Osteocyte (in vitro differentiated cells): ENCODE measurements around the gene MXI1. TPM values are rescaled to one million over a fixed set of nuclear protein-coding genes. Genes with fewer than 3 reads are reported as not detected.

Experiments
- DNase-seq: peaks from one replicate; pipeline ENCODE4 v3.0.0; 2021; ENCODE audit warnings: mixed read lengths; ENCODE audit not compliant: unreplicated experiment; ENCODE audit errors: extremely low spot score
- H3K27ac Mint-ChIP-seq: one replicate; pipeline ENCODE4 v1.8.0; 2021; ENCODE audit warnings: mild to moderate bottlenecking, mixed read lengths; ENCODE audit not compliant: unreplicated experiment
- H3K27me3 Mint-ChIP-seq: one replicate; pipeline ENCODE4 v1.8.0; 2021; ENCODE audit warnings: mixed read lengths; ENCODE audit not compliant: unreplicated experiment
- H3K36me3 Mint-ChIP-seq: one replicate; pipeline ENCODE4 v1.8.0; 2021; ENCODE audit warnings: mixed read lengths; ENCODE audit not compliant: unreplicated experiment
- H3K4me1 Mint-ChIP-seq: one replicate; pipeline ENCODE4 v1.8.0; 2021; ENCODE audit warnings: mixed read lengths; ENCODE audit not compliant: unreplicated experiment
- H3K4me3 Mint-ChIP-seq: one replicate; pipeline ENCODE4 v1.8.0; 2021; ENCODE audit warnings: mild to moderate bottlenecking, moderate library complexity, mixed read lengths; ENCODE audit not compliant: unreplicated experiment
- H3K9me3 Mint-ChIP-seq: one replicate; pipeline ENCODE4 v1.8.0; 2021; ENCODE audit warnings: mixed read lengths; ENCODE audit not compliant: unreplicated experiment
- CTCF ChIP-seq: fragments of 200-600 bp; sonication (generic); IDR thresholded peaks from 2 replicates; pipeline ENCODE4 v1.5.0; 2021; ENCODE audit warnings: antibody characterized with exemption, mild to moderate bottlenecking, moderate library complexity
- total RNA-seq: library from RNA; stranded (reverse); gene quantifications from 2 replicates; pipeline ENCODE4 v1.2.1, GENCODE V29; 2021

Gene MXI1
- total RNA-seq, 1 donor from 2014 or later: 32.2 TPM

GRCh38 chr10:110208614-110209453, 1.4 kb downstream of the MXI1 start:
- peak; percentile 17 for TF ChIP-seq CTCF
- no peak for DNase-seq
- Mint-ChIP-seq H3K4me1 (peaks cover 33% of the 10 kb centered on the region), H3K9me3 (no peaks in the 10 kb centered on the region), H3K27me3 (peaks cover 4% of the 10 kb centered on the region), H3K27ac (peak overlapping the region; percentile 89), H3K4me3 (peak overlapping the region; percentile 98), H3K36me3 (no peaks in the 10 kb centered on the region)

- no peaks in the 10 kb centered on the region for H3K9me3 Mint-ChIP-seq
- H3K27ac Mint-ChIP-seq: peak overlapping the region; percentile 83
- H3K4me1 Mint-ChIP-seq: peaks cover 38% of the 10 kb centered on the region
- H3K36me3 Mint-ChIP-seq: no peaks in the 10 kb centered on the region
- peak overlapping the region; percentile 98 for H3K4me3 Mint-ChIP-seq
- no peak for TF ChIP-seq CTCF
- H3K27me3 Mint-ChIP-seq: no peaks in the 10 kb centered on the region
- no peak for DNase-seq
Measured at GRCh38 chr10:110209454-110209925, 2.1 kb downstream of the MXI1 start.

GRCh38 chr10:110209926-110210673, 2.7 kb downstream of the MXI1 start:
- H3K9me3 Mint-ChIP-seq: no peaks in the 10 kb centered on the region
- no peak for TF ChIP-seq CTCF
- peak overlapping the region; percentile 98 for H3K4me3 Mint-ChIP-seq
- H3K27me3 Mint-ChIP-seq: no peaks in the 10 kb centered on the region
- peak overlapping the region; percentile 88 for H3K27ac Mint-ChIP-seq
- DNase-seq: no peak
- H3K36me3 Mint-ChIP-seq: no peaks in the 10 kb centered on the region
- peaks cover 37% of the 10 kb centered on the region for H3K4me1 Mint-ChIP-seq

GRCh38 chr10:110210674-110211464, 3.5 kb downstream of the MXI1 start:
- peak; percentile 98 for DNase-seq
- H3K9me3 Mint-ChIP-seq: no peaks in the 10 kb centered on the region
- no peaks in the 10 kb centered on the region for H3K27me3 Mint-ChIP-seq
- H3K4me1 Mint-ChIP-seq: peaks cover 35% of the 10 kb centered on the region
- peak overlapping the region; percentile 88 for H3K27ac Mint-ChIP-seq
- peak overlapping the region; percentile 95 for H3K4me3 Mint-ChIP-seq
- H3K36me3 Mint-ChIP-seq: no peaks in the 10 kb centered on the region
- no peak for TF ChIP-seq CTCF
